Type B pancreatic cell (in vitro differentiated cells): ENCODE results near the gene PAN3. TPM values are rescaled to one million over a fixed set of nuclear protein-coding genes. Genes with fewer than 3 reads are reported as not detected.

Source experiments
- DNase-seq: peaks from one replicate; pipeline ENCODE4 v3.0.0; 2021; ENCODE audit warnings: mixed read lengths; ENCODE audit not compliant: unreplicated experiment; ENCODE audit errors: extremely low spot score
- H3K27ac Mint-ChIP-seq: 2 replicates; pipeline ENCODE4 v1.8.0; 2021; ENCODE audit warnings: mild to moderate bottlenecking, mixed read lengths
- H3K27me3 Mint-ChIP-seq: 2 replicates; pipeline ENCODE4 v1.8.0; 2021; ENCODE audit warnings: mixed read lengths
- H3K36me3 Mint-ChIP-seq: 2 replicates; pipeline ENCODE4 v1.8.0; 2021; ENCODE audit warnings: mixed read lengths
- H3K4me1 Mint-ChIP-seq: one replicate; pipeline ENCODE4 v1.8.0; 2021; ENCODE audit warnings: mixed read lengths; ENCODE audit not compliant: unreplicated experiment
- H3K4me3 Mint-ChIP-seq: 2 replicates; pipeline ENCODE4 v1.8.0; 2021; ENCODE audit warnings: mild to moderate bottlenecking, mixed read lengths
- H3K9me3 Mint-ChIP-seq: 2 replicates; pipeline ENCODE4 v1.8.0; 2021; ENCODE audit warnings: mixed read lengths
- total RNA-seq: library from RNA; stranded (reverse); gene quantifications from 2 replicates; pipeline ENCODE4 v1.2.1, GENCODE V29; 2021; ENCODE audit warnings: low replicate concordance
- TF ChIP-seq, protein P1 (sequence below): fragments of 200-600 bp; sonication (generic); conservative IDR thresholded peaks from 2 replicates; pipeline ENCODE4 v1.5.0; 2021; ENCODE audit warnings: antibody characterized with exemption, mild to moderate bottlenecking

The PAN3 gene
- total RNA-seq, 1 donor from 2014 or later = 37.4 TPM

GRCh38 chr13:28338742-28339141, 200.4 kb downstream of the PAN3 start:
- H3K4me3 Mint-ChIP-seq = no peak overlapping the region
- no peaks in the 10 kb centered on the region for H3K36me3 Mint-ChIP-seq
- no peak for DNase-seq
- TF ChIP-seq, protein P1, sequence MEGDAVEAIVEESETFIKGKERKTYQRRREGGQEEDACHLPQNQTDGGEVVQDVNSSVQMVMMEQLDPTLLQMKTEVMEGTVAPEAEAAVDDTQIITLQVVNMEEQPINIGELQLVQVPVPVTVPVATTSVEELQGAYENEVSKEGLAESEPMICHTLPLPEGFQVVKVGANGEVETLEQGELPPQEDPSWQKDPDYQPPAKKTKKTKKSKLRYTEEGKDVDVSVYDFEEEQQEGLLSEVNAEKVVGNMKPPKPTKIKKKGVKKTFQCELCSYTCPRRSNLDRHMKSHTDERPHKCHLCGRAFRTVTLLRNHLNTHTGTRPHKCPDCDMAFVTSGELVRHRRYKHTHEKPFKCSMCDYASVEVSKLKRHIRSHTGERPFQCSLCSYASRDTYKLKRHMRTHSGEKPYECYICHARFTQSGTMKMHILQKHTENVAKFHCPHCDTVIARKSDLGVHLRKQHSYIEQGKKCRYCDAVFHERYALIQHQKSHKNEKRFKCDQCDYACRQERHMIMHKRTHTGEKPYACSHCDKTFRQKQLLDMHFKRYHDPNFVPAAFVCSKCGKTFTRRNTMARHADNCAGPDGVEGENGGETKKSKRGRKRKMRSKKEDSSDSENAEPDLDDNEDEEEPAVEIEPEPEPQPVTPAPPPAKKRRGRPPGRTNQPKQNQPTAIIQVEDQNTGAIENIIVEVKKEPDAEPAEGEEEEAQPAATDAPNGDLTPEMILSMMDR = no peak
- no peaks in the 10 kb centered on the region for H3K9me3 Mint-ChIP-seq
- peaks cover 14% of the 10 kb centered on the region for H3K27me3 Mint-ChIP-seq
- no peak overlapping the region for H3K27ac Mint-ChIP-seq
- H3K4me1 Mint-ChIP-seq = peaks cover 33% of the 10 kb centered on the region

DNA sequence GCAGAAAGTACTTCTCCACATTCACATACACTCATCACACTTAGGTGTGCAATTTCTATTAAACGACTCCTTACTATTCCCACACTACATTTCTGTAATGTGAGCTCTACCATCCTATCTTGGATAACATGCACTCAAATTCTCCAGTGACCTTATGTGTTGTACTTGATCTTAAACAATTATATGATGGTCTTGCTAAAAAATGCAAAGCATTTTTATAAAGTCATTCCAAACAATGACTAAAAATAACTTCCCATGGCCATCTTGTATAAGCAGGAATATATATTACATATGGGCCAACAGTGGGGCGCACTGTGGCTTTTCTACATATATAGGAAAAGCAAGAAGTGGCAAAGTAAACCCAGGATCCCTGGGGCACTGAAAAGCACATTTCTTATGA, 201.1 kb downstream of the PAN3 start:
- Mint-ChIP-seq H3K9me3 (no peaks in the 10 kb centered on the region), H3K4me3 (no peak overlapping the region), H3K4me1 (peaks cover 39% of the 10 kb centered on the region), H3K27me3 (peaks cover 20% of the 10 kb centered on the region), H3K36me3 (no peaks in the 10 kb centered on the region), H3K27ac (no peak overlapping the region)
- TF ChIP-seq, protein P1 = no peak
- DNase-seq = no peak

GRCh38 chr13:28340272-28340793, 202.0 kb downstream of the PAN3 start:
- no peak for DNase-seq
- Mint-ChIP-seq H3K4me1 (peaks cover 37% of the 10 kb centered on the region), H3K4me3 (no peak overlapping the region), H3K9me3 (no peaks in the 10 kb centered on the region), H3K27ac (no peak overlapping the region), H3K27me3 (peaks cover 15% of the 10 kb centered on the region), H3K36me3 (no peaks in the 10 kb centered on the region)
- TF ChIP-seq, protein P1 = no peak

DNA sequence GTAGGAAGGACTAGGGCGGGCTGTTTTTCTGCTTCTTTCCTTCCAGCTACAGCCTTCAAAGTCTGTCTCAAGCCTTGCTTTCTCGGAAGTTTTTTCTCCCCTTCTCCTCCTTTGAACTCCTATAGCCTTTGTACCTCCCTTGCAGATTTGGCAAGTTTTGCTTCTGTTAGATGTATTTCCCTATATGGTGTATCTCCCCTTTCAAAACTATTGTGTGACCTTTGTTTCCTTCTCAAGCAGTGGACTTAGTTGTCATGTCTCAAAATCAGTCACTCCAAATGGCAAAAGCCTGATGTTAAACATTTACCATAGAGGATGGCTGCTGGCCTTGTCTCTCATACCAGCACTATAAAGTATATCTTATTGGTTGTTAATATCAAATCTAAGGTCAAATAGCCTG, 203.9 kb downstream of the PAN3 start:
- TF ChIP-seq, protein P1 = no peak
- peaks cover 26% of the 10 kb centered on the region for H3K4me1 Mint-ChIP-seq

GRCh38 chr13:28344163-28344562, 205.8 kb downstream of the PAN3 start:
- no peaks in the 10 kb centered on the region for H3K36me3 Mint-ChIP-seq
- H3K9me3 Mint-ChIP-seq = no peaks in the 10 kb centered on the region
- no peak overlapping the region for H3K4me3 Mint-ChIP-seq
- TF ChIP-seq, protein P1 = no peak
- peaks cover 11% of the 10 kb centered on the region for H3K4me1 Mint-ChIP-seq
- DNase-seq = no peak
- H3K27me3 Mint-ChIP-seq = peaks cover 23% of the 10 kb centered on the region
- no peak overlapping the region for H3K27ac Mint-ChIP-seq

More for the DNA sequence above, 203.9 kb downstream of the PAN3 start:
- DNase-seq = no peak
- Mint-ChIP-seq H3K27me3 (peaks cover 20% of the 10 kb centered on the region), H3K9me3 (no peaks in the 10 kb centered on the region), H3K36me3 (no peaks in the 10 kb centered on the region), H3K4me3 (no peak overlapping the region), H3K27ac (no peak overlapping the region)

Other genes starting within 250 kb of the PAN3 start
- gene PDX1, start 218.5 kb upstream of the PAN3 start, total RNA-seq = 7.1 and 16.2 TPM in 2 replicates
- 11.3 and 31.8 TPM in 2 replicates for gene CDX2, start 169.2 kb upstream of the PAN3 start, total RNA-seq
- gene URAD, start 149.9 kb upstream of the PAN3 start, total RNA-seq = 0.93 TPM in 1 of 2 replicates, not detected in the other
- not detected in 2 replicates for gene FLT3, start 38.0 kb upstream of the PAN3 start, total RNA-seq